ENCODE measurements around the gene CTU2.

The CTU2 gene

GRCh38 chr16:88713054-88713453, 6.8 kb downstream of the CTU2 start:
- peak; percentile 68 for FAIRE-seq
- no peak for DNase-seq (ENCODE audit: insufficient read length, low spot score)

- FAIRE-seq (no peak), DNase-seq (ENCODE audit: insufficient read length, low spot score) (no peak)
Observed at GRCh38 chr16:88713568-88714419, 7.5 kb downstream of the CTU2 start.

DNA sequence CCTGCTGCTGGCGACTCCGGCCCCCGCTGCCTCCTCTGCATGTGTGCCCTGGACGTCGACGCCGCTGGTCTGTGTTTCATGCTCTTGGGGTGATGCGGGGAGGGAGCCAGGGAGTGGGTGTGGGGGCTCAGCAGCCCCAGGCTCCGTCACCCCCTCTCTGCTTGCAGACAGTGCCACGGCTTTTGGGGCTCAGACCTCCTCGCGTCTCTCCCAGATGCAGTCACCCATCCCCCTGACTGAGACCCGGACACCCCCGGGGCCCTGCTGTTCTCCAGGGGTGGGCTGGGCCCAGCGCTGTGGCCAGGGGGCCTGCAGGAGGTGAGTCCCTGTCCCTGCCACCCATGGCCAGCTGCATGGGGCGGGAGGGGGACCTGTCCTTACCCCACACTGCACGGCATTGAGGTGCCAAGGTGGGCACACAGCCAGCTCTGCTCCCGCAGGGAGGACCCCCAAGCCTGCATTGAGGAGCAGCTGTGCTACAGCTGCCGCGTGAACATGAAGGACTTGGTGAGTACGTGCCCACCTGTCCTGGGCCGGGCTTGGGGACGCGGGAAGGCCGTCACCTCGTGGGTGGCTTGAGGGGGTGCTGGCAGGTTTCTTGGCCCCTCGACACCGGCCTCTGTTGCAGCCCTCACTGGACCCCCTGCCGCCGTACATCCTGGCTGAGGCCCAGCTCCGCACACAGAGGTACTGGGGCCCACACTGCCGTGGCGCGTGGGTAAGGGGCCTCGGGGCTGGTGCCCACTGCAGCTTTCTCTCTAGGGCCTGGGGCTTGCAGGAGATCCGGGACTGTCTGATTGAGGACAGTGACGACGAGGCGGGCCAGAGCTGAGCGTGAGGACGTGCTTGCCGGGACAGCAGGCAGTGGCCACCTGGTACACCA, 8.4 kb downstream of the CTU2 start:
- FAIRE-seq (no peak), DNase-seq (ENCODE audit: insufficient read length, low spot score) (no peak)

GRCh38 chr16:88715312-88716190, 9.2 kb downstream of the CTU2 start:
- FAIRE-seq (no peak), DNase-seq (ENCODE audit: insufficient read length, low spot score) (no peak)

- FAIRE-seq (no peak), DNase-seq (ENCODE audit: insufficient read length, low spot score) (no peak)
Observed at GRCh38 chr16:88716201-88716600, 9.9 kb downstream of the CTU2 start.

- no peak for DNase-seq (ENCODE audit: insufficient read length, low spot score)
- peak; percentile 31 for FAIRE-seq
Observed at GRCh38 chr16:88716601-88717001, 10.3 kb downstream of the CTU2 start.

GRCh38 chr16:88718178-88718577, 11.9 kb downstream of the CTU2 start:
- DNase-seq (ENCODE audit: insufficient read length, low spot score) (no peak), FAIRE-seq (peak; percentile 69)

GRCh38 chr16:88719267-88719932, 13.1 kb downstream of the CTU2 start:
- no peak for DNase-seq (ENCODE audit: insufficient read length, low spot score)
- FAIRE-seq, result no peak

GRCh38 chr16:88719933-88720296, 13.6 kb downstream of the CTU2 start:
- DNase-seq (ENCODE audit: insufficient read length, low spot score) (no peak), FAIRE-seq (no peak)

GRCh38 chr16:88720396-88720970, 14.2 kb downstream of the CTU2 start:
- DNase-seq (ENCODE audit: insufficient read length, low spot score), result no peak
- FAIRE-seq, result no peak

- DNase-seq (ENCODE audit: insufficient read length, low spot score) (no peak), FAIRE-seq (no peak)
Observed at GRCh38 chr16:88721236-88721635, 14.9 kb downstream of the CTU2 start.

DNA sequence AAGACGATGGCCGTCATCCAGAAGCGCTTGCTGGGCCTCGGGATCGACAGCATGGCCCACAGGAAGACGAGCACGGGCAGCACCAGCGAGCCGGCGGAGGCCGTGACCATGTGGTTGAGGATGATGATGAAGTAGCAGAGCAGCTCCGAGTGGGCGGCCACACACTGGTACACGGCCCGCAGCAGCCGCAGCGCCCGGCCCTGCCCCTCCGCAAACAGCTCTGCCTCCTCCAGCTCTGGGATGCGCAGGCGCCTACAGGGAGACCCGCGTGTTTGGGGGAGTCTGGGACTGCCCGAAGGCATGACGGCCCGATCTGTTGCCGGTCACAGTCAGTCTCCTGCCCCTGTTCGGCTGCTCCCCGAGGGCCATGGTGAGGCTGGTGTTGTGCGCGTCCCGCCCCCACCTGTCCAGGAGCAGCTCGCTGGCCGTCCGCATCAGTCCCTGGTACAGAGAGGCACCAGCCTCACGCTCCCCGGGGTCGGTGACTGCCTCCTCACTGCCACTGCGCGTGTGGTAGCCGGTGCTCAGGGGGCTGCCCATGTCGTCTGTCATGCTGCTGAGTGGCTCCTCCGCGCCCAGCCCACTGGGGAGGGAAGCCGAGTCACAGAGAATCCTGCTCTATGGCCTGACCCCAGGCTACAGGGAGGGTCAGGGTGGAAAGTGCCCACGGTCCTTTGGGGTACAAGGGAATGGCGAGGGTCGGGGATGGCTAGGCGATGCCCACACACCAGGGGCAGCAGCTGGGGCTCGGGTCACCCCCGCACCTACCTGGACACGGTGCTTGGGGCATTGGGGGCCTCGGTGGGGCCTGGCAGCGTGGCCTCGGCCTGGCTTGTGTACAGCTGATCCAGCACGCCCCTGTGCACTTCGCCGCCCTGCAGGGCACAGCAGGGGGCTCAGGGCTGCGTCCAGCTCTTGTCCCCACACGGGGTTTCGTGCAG, 15.8 kb downstream of the CTU2 start:
- no peak for FAIRE-seq
- no peak for DNase-seq (ENCODE audit: insufficient read length, low spot score)

GRCh38 chr16:88722784-88723506, 16.6 kb downstream of the CTU2 start:
- DNase-seq (ENCODE audit: insufficient read length, low spot score), result no peak
- FAIRE-seq, result no peak

DNA sequence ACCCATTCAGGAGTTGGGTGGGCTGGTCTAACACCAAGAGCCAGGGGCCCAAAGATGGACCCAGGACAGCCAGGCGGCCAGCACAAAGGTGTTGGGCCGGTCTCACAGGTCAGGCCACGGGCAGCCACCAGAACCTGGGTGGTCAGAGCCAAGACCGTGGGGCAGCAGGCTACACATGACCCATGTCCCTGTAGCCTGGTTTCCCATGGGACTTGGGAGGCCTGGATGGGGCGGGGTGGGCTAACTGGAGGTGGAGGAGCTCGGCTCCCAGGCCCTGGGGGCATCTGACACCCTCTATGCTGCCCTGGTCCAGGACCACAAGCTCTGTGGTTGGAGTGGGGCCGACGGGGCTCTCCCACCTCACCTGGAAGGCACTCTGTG, 17.2 kb downstream of the CTU2 start:
- FAIRE-seq (no peak), DNase-seq (ENCODE audit: insufficient read length, low spot score) (no peak)

DNA sequence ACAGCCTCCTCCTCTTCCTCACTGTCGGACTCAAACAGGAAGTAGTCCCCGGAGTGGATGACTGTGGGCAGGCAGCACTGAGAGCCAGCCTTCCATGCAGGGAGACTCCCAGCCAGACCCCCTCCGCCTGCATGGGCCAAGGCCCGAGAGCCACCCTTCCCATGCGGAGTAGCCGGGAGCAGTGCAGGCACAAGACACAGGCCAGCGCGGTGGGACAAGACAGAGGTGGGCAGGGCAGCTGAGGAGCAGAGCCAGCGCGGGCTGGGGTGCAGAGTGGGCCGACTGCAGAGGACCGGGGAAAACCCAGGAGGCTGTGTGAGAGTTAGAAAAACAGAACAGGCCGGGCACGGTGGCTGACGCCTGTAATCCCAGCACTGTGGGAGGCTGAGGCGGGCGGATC, 17.6 kb downstream of the CTU2 start:
- no peak for DNase-seq (ENCODE audit: insufficient read length, low spot score)
- no peak for FAIRE-seq

DNA sequence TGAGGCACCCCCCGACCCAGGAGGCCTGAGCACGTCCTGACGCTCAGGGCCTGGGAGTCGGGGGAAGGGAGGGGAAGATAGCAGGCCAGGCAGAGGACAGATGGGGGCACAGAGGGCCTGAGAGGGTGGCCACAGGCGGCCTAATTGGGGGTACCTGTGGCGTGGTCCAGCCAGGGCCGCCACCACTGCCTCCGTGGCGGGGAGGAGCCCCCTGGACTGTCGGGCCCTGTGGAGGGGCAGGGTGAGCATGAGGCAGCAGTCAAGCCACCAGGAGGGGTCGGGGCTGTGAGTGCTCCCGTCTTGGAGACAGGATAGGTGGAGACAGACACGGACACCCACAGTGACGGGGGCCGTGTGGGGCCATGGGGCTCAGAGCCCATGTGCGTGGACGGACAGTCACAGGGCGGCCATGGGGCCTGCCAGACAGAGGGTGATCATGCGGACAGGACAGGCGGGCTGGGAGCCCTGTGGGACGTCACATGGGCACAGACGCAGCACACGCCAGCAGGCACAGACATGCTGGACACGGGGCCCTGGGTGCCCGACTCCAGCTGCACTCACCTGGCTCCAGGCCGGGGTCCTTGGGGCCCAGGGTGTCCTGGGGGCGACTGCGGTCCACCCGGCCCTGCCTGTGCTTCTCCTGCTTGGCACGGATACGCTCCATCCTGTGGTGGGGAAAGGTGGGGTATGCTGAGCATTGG, 18.7 kb downstream of the CTU2 start:
- FAIRE-seq, result no peak

GRCh38 chr16:88725609-88726407, 19.5 kb downstream of the CTU2 start:
- FAIRE-seq (no peak), DNase-seq (ENCODE audit: insufficient read length, low spot score) (no peak)

More for the DNA sequence above, 18.7 kb downstream of the CTU2 start:
- no peak for DNase-seq (ENCODE audit: insufficient read length, low spot score)
